ENCODE results near the gene HMCN2.

The HMCN2 gene

GRCh38 chr9:130445268-130445983, 179.9 kb downstream of the HMCN2 start:
- no peak overlapping the region for H3K4me3 ChIP-seq (ENCODE audit: low read depth, low read length)
- no peak for TF ChIP-seq CTCF (IDR thresholded peaks at IDR 0.05; ENCODE audit: borderline replicate concordance, insufficient read depth, low read depth, low read length)

GRCh38 chr9:130446101-130446861, 180.7 kb downstream of the HMCN2 start:
- no peak overlapping the region for H3K4me3 ChIP-seq (ENCODE audit: low read depth, low read length)
- no peak for TF ChIP-seq CTCF (IDR thresholded peaks at IDR 0.05; ENCODE audit: borderline replicate concordance, insufficient read depth, low read depth, low read length)

GRCh38 chr9:130447193-130447816, 181.7 kb downstream of the HMCN2 start:
- H3K4me3 ChIP-seq (ENCODE audit: low read depth, low read length), result no peak overlapping the region
- TF ChIP-seq CTCF (IDR thresholded peaks at IDR 0.05; ENCODE audit: borderline replicate concordance, insufficient read depth, low read depth, low read length), result no peak

GRCh38 chr9:130448035-130448624, 182.6 kb downstream of the HMCN2 start:
- no peak overlapping the region for H3K4me3 ChIP-seq (ENCODE audit: low read depth, low read length)
- TF ChIP-seq CTCF (IDR thresholded peaks at IDR 0.05; ENCODE audit: borderline replicate concordance, insufficient read depth, low read depth, low read length), result no peak

- no peak for TF ChIP-seq CTCF (IDR thresholded peaks at IDR 0.05; ENCODE audit: borderline replicate concordance, insufficient read depth, low read depth, low read length)
These were observed 183.4 kb downstream of the HMCN2 start for GRCh38 chr9:130448771-130449603.

GRCh38 chr9:130450344-130451003, 184.9 kb downstream of the HMCN2 start:
- TF ChIP-seq CTCF (IDR thresholded peaks at IDR 0.05; ENCODE audit: borderline replicate concordance, insufficient read depth, low read depth, low read length), result no peak
- no peak overlapping the region for H3K4me3 ChIP-seq (ENCODE audit: low read depth, low read length)

More at GRCh38 chr9:130448771-130449603, 183.4 kb downstream of the HMCN2 start:
- H3K4me3 ChIP-seq (ENCODE audit: low read depth, low read length), result no peak overlapping the region

All from GM12875 (cell line).